Measurements from ENCODE around the gene LDLRAD4. TPM values are rescaled to one million over a fixed set of nuclear protein-coding genes. Genes with fewer than 3 reads are reported as not detected.

Gene LDLRAD4
- total RNA-seq, 1 donor = 50.9 TPM

DNA sequence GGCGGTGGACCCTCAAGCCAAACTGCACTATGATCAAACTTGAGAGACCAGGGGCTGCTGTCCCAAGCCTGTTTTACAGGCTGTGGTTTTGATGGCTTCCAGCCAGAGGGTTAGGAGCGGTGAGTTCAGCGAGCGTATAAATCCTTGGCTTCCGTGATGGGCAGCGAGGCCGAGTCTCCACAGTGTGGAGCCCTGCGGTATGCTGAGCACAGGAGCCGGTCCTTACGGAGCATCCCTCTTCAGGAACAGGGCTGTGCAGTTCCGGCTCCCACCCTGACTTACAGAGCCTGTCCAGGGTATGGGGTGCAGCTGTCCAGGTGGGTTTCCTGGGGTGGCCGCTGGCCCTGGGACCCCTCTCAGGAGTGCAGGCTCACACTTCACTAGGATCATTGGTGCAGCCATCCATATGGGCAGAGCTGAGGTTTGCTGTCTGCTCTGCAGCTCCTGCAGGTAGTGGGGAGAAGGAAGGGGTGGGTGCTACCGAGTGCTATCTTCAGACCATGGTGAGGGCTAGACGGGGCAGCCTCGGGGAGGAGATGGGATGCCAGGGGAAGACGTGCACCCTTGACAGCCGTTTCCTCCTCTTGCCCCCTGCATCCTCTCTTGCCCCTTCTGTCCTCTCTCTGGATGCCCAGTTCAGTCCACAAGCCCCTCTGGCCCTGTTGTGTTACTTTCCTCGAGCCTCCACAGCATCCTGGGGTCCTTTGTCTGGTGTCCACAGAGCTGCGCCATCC lies 403.5 kb downstream of the LDLRAD4 start:
- Histone ChIP-seq H3K27me3 (ENCODE audit: insufficient read depth, low read length) (no peaks in the 10 kb centered on the region), H3K9me3 (ENCODE audit: low read depth, low read length) (no peaks in the 10 kb centered on the region), H3K4me1 (ENCODE audit: insufficient read depth, low read length) (peaks cover 7% of the 10 kb centered on the region), H3K4me3 (ENCODE audit: low read length) (no peak overlapping the region)

DNA sequence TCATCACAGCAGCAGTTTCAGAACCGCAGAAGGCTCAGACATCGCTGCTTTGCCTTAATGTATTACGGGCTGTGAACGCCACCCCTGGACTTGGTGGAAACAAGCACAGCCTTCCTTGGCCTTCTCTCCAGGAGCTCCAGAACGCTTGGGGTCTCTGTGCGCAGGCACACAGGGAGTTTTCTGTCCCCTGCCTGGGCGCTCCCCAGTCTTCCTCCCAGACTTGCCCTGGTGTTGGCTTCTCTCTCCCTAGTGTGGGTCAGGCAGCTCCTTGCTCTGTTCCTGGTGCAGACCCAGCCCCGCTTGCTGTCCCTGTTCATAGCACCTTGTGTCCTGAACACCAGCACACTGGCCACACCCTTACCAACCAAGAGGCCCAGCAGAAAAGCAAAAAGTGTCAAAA lies 404.2 kb downstream of the LDLRAD4 start:
- Histone ChIP-seq H3K9me3 (ENCODE audit: low read depth, low read length) (no peaks in the 10 kb centered on the region), H3K4me1 (ENCODE audit: insufficient read depth, low read length) (peaks cover 7% of the 10 kb centered on the region), H3K4me3 (ENCODE audit: low read length) (no peak overlapping the region)

DNA sequence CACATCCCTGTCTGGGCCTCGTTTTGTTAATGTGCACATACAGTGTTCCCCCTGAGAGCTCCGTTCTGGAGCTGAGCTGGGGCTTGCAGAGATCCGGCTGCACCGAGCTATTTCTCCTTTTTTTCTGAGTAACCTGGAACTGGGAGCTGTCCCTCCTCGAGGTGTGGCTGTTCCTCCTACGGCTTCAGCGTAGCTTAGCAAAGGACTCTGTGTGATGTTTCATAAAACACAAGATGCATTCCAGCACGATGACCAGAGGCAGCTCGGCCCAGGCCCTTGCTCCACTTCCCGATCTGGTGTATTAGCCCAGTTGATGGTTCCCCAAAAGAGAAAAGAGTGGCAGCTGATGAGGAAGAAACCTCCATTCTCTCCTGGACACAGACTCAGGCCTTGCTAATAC lies 404.8 kb downstream of the LDLRAD4 start:
- no peak overlapping the region for H3K4me3 ChIP-seq (ENCODE audit: low read length)
- H3K9me3 ChIP-seq (ENCODE audit: low read depth, low read length) = no peaks in the 10 kb centered on the region
- H3K4me1 ChIP-seq (ENCODE audit: insufficient read depth, low read length) = peaks cover 7% of the 10 kb centered on the region
- H3K27me3 ChIP-seq (ENCODE audit: insufficient read depth, low read length) = no peaks in the 10 kb centered on the region

More for the DNA sequence above, 404.2 kb downstream of the LDLRAD4 start:
- no peaks in the 10 kb centered on the region for H3K27me3 ChIP-seq (ENCODE audit: insufficient read depth, low read length)

DNA sequence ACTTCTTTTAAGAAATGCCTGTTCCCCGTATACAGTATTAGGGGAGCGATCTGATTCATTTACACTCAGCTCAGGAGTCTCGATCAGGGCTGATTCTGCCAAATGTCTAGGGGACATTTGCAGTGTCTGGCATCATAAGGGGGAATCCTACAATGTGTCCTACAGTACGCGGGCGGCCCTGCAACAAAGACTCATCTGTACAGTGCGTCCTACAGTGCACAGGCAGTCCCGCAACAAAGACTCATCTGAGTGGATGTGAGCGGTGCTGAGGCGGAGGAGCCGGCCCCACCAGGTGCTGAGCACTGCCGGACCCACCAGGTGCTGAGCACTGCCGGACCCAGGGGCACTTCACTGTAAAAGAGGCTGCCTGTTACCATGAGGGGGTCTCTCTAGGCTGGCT lies 405.3 kb downstream of the LDLRAD4 start:
- H3K9me3 ChIP-seq (ENCODE audit: low read depth, low read length) = no peaks in the 10 kb centered on the region
- no peaks in the 10 kb centered on the region for H3K27me3 ChIP-seq (ENCODE audit: insufficient read depth, low read length)
- no peak overlapping the region for H3K4me3 ChIP-seq (ENCODE audit: low read length)
- H3K4me1 ChIP-seq (ENCODE audit: insufficient read depth, low read length) = peaks cover 7% of the 10 kb centered on the region

DNA sequence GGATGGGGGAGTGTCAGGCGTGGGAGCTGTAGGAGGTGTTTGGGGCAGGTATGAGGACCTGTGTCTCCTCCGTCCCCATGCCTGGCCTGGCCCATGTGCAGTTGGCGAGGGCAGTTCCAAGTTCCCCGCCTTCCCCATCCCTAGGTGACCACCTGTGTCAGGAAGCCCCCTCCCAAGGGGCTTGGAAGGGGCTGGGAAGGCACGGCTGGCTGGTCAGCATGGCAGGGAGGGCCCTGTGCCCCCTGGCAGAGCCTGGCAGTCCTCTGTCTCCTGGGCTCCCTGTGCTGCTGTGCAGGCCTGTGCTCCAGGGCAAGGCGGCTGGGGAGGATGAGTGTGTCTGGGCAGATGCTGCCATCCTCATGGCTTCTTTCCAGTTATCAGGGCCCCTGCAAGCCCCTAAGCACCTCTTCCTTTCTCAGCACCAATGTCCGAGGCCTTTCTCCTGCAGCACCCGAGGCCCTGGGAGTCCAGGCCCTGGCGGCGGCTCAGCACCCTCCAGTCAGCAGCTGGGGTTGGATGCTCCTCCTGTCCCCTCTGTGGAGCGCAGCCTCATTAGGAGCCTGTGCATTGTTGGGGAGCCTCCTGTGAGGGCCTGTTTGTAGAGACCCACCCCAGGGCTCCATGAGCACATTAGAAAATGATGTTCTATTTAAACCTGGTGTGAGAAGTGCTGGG lies 406.1 kb downstream of the LDLRAD4 start:
- H3K4me1 ChIP-seq (ENCODE audit: insufficient read depth, low read length) = peaks cover 8% of the 10 kb centered on the region
- no peak overlapping the region for H3K4me3 ChIP-seq (ENCODE audit: low read length)
- no peaks in the 10 kb centered on the region for H3K27me3 ChIP-seq (ENCODE audit: insufficient read depth, low read length)
- H3K9me3 ChIP-seq (ENCODE audit: low read depth, low read length) = no peaks in the 10 kb centered on the region

DNA sequence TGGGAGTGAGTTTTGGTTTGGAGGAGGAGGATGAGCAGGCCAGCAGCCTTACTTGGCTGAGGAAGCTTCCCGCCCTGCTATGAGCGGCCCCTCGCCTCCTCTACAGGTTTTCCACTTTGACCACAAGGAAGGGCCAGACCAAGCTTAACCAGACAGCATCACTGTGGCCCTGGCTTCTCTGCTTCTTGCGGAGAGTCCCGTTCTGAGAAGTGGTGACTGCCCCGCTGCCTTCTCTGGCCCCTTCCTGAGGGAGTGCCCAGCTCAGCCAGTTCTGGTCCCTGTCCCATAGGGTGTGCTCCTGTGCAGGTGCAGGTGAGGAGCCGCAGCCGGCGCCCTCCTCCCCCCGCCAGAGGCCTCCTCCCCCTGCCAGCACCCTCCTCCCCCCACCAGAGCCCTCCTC lies 406.8 kb downstream of the LDLRAD4 start:
- no peaks in the 10 kb centered on the region for H3K27me3 ChIP-seq (ENCODE audit: insufficient read depth, low read length)
- H3K9me3 ChIP-seq (ENCODE audit: low read depth, low read length) = no peaks in the 10 kb centered on the region
- H3K4me1 ChIP-seq (ENCODE audit: insufficient read depth, low read length) = peaks cover 13% of the 10 kb centered on the region
- H3K4me3 ChIP-seq (ENCODE audit: low read length) = no peak overlapping the region

DNA sequence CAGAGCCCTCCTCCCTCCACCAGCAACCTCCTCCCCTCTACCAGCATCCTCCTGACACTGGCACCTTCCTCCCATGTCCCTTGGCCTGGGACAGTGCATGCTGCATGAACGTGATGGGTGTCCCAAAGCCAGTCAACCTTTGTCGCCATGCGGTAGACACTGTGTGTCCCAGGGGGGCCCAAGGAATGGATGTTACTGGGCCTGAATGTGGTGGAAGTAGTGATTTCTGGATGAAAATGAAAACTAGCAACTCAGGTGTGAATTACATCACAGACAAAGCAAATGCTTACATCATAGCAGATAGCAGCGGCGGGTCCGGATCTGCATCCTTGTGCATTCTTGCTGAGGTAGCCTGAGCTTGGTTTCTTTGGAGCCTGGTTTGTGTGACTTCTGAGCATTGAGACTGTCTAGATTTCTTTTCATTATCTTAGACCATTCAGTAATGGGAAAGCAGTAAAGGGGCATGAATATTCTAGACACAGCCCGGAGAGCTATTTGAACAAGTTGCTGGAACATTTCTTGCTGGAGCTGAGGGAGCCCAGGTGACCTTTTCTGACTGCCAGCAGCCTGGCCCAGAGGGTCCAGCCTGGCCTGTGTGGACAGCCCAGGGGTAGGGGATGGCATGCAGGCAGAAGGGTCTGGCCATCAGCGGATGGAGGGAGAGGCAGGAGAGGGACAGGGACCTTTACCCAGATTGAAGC lies 407.4 kb downstream of the LDLRAD4 start:
- no peaks in the 10 kb centered on the region for H3K27me3 ChIP-seq (ENCODE audit: insufficient read depth, low read length)
- H3K4me1 ChIP-seq (ENCODE audit: insufficient read depth, low read length) = peaks cover 13% of the 10 kb centered on the region
- H3K4me3 ChIP-seq (ENCODE audit: low read length) = no peak overlapping the region
- no peaks in the 10 kb centered on the region for H3K9me3 ChIP-seq (ENCODE audit: low read depth, low read length)

DNA sequence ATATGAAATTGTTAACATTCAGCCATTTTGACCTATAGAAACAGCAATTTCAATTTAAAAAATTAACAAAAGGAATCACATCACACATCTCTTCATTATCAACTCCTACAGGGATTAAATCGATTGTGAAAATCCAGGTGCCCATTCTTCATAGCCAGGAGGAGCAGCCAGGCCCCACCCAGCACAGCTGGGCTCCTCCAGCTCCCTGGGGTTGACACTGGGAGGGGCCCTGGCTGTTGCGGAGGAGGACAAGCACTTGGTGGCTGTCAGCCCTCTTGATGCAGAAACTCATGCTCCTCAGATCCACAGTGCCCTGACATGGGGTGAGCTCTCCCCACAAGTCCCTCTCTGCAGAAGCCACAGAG lies 408.0 kb downstream of the LDLRAD4 start:
- Histone ChIP-seq H3K4me1 (ENCODE audit: insufficient read depth, low read length) (peaks cover 13% of the 10 kb centered on the region), H3K4me3 (ENCODE audit: low read length) (no peak overlapping the region), H3K9me3 (ENCODE audit: low read depth, low read length) (no peaks in the 10 kb centered on the region), H3K27me3 (ENCODE audit: insufficient read depth, low read length) (no peaks in the 10 kb centered on the region)

DNA sequence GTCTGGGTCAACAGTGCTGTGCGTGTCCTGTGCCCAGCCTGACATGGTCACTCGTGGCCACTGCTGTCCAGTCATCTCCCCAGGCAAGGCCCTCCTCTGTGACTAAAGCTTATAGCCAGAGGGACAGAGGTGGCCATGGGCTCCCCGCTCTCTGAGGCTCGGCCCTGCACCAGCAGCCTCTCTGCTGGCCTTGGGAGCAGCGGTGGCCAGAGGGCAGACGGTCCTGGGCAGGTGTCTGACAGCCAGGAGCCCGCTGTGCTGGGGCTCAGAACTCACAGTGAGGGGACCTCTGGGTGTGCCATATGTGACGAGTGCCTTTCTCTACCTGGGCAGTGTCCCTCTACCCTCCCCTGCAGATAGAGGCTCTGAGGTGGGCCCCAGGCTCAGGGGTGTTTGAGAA lies 409.1 kb downstream of the LDLRAD4 start:
- Histone ChIP-seq H3K4me1 (ENCODE audit: insufficient read depth, low read length) (peaks cover 13% of the 10 kb centered on the region), H3K9me3 (ENCODE audit: low read depth, low read length) (no peaks in the 10 kb centered on the region), H3K27me3 (ENCODE audit: insufficient read depth, low read length) (no peaks in the 10 kb centered on the region), H3K4me3 (ENCODE audit: low read length) (no peak overlapping the region)

DNA sequence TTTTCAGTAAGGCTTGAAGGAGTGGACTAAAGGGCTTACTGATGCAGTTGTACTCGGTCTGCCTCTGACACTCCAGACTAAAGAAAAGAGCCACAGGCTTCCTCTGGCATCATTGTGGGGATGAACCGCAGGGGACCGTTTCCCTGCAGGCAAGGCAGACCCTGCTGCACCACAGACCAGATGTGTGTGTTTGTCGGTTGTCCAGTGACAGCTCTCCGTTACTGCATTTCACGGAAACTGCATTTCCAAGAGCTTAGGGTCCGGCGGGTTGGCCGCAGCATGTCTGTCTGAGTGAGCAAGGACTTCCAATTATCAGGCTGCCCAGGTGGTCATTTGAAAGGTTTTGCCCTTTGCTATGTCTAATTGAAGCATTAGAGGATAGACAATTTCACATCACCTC lies 409.7 kb downstream of the LDLRAD4 start:
- H3K4me3 ChIP-seq (ENCODE audit: low read length) = no peak overlapping the region

DNA sequence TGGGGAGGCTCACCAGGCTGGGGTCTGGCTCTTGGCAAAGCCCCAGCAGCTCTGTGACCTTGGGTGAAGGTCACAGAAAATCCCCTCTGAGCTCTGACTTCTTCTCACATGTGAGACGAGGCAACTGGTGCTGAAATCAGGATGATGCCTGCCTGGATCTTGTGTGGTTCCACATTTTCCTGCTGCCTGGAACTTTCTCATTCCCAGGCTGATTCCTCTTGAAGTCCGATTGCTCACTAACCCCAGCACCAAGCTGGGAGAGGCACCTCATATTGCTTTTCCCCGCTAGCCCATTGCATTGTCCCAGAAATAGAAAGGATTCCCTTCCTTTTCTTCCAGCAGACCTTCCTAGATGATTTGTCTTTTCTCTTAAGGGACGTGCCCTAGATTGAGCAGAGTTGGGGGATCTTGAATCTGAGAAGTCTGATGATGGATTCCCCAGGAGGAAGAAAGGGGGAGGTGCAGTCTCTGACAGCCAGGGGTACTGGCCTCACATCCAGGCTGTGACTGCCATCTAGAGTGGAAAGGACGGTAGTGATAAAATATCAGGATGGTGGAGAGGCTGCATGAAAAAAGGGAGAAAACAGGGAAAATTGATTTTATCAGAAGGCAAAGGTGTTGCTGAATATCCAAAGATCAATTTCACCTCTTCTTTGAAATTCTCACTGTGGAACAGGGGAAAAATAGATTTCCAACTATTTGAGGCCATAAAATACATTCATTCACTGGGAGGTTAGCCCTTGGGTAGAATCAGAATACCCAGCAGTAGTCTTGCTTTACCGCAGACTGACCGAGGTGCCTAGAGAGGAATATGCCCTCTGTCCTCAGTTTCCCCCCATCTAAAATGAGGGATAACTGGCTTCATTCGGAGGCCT lies 411.5 kb downstream of the LDLRAD4 start:
- Histone ChIP-seq H3K4me1 (ENCODE audit: insufficient read depth, low read length) (peaks cover 6% of the 10 kb centered on the region), H3K9me3 (ENCODE audit: low read depth, low read length) (no peaks in the 10 kb centered on the region), H3K27me3 (ENCODE audit: insufficient read depth, low read length) (no peaks in the 10 kb centered on the region), H3K4me3 (ENCODE audit: low read length) (no peak overlapping the region)

More for the DNA sequence above, 409.7 kb downstream of the LDLRAD4 start:
- Histone ChIP-seq H3K27me3 (ENCODE audit: insufficient read depth, low read length) (no peaks in the 10 kb centered on the region), H3K9me3 (ENCODE audit: low read depth, low read length) (no peaks in the 10 kb centered on the region), H3K4me1 (ENCODE audit: insufficient read depth, low read length) (peaks cover 8% of the 10 kb centered on the region)

DNA sequence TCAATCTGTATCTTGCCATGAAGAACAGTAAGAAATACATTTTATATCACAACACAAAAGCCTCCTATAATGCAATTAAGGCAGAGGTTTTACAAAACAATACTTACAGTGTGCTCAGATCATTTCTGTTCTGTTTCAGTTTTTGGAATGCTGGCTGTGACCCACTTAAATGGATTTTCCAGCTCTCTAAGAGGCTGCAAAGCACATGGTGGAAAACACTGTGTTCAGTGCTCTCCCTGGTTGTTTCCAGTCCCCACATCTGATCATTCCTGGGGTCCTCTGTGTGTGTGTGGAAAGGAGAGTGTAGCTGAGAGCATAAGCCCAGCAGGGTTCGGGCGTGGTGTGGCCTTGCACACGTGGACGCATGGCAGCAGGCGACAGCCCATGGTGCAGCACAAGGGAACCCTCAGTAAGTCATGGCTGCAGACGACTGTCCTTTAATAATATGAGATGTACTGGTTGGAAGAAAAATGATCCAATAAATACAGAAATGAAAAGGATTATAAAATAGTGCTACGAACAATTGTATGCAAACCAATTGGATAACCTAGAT lies 412.2 kb downstream of the LDLRAD4 start:
- Histone ChIP-seq H3K9me3 (ENCODE audit: low read depth, low read length) (no peaks in the 10 kb centered on the region), H3K4me1 (ENCODE audit: insufficient read depth, low read length) (peaks cover 6% of the 10 kb centered on the region), H3K27me3 (ENCODE audit: insufficient read depth, low read length) (no peaks in the 10 kb centered on the region), H3K4me3 (ENCODE audit: low read length) (no peak overlapping the region)

DNA sequence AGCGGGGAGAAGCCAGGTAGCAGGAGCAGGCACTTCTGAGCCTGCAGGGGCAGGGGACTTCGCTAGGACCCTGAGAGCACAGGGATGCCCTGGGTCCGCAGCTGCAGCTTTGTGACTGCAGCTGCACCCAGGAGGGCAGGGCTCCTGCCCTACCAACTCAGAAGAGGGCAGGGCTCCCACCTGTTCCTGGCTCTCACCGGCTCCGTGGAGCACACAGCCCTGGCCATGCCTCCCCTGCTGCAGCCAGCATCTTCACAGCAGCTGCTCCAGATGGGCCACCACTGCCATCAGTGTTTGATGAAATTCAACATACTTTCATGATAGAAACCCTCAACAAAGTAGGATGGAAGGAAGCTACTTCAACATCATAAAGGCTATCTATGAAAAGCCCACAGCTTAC lies 415.1 kb downstream of the LDLRAD4 start:
- Histone ChIP-seq H3K4me1 (ENCODE audit: insufficient read depth, low read length) (peaks cover 6% of the 10 kb centered on the region), H3K9me3 (ENCODE audit: low read depth, low read length) (no peaks in the 10 kb centered on the region), H3K4me3 (ENCODE audit: low read length) (no peak overlapping the region), H3K27me3 (ENCODE audit: insufficient read depth, low read length) (no peaks in the 10 kb centered on the region)

DNA sequence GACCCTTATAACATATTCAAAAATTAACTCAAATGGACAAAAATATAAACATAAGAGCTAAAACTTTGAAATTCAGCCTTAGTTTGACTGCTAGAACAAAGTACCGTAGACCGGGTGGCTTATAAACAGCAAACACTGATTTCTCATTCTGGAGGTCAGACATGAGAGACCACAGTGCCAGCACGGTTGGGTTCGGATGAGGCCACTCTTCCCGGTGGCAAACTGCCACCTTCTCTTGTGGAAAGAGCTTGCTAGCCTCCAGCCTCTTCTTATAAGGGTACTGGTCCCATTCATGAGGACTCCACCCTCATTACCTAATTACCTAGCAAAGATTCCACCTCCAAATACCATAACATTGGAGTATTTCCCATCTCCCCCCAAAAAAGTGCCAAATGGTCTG lies 416.5 kb downstream of the LDLRAD4 start:
- Histone ChIP-seq H3K4me3 (ENCODE audit: low read length) (no peak overlapping the region), H3K27me3 (ENCODE audit: insufficient read depth, low read length) (no peaks in the 10 kb centered on the region), H3K4me1 (ENCODE audit: insufficient read depth, low read length) (peaks cover 1% of the 10 kb centered on the region), H3K9me3 (ENCODE audit: low read depth, low read length) (no peaks in the 10 kb centered on the region)

Measured in mononuclear cell (primary cell).